Measurements from ENCODE around the gene THSD7B. TPM values are rescaled to one million over a fixed set of nuclear protein-coding genes. Genes with fewer than 3 reads are reported as not detected.
"Not testable (repeated sequence)": the region's sequence is repeated elsewhere in the genome, so short reads cannot be mapped to it uniquely, and the experiment has no call there.

Gene THSD7B
- total RNA-seq, 1 donor from 2014 or later, result 12.0 TPM

- H3K9me3 Mint-ChIP-seq (ENCODE audit: low read depth), result no peaks in the 10 kb centered on the region
- TF ChIP-seq CTCF (IDR thresholded peaks at IDR 0.05; ENCODE audit: unreplicated experiment), result no peak
- no peaks in the 10 kb centered on the region for H3K36me3 Mint-ChIP-seq (ENCODE audit: insufficient read depth)
- no peak overlapping the region for H3K4me3 Mint-ChIP-seq (ENCODE audit: low read depth)
- H3K27ac Mint-ChIP-seq, result no peak overlapping the region
- peaks cover 14% of the 10 kb centered on the region for H3K4me1 Mint-ChIP-seq (ENCODE audit: low read depth)
- DNase-seq (ENCODE audit: low spot score, unreplicated experiment), result no peak
- no peaks in the 10 kb centered on the region for H3K27me3 Mint-ChIP-seq
Observed at GRCh38 chr2:137677466-137677865, 912.1 kb downstream of the THSD7B start.

GRCh38 chr2:137689549-137689948, 924.2 kb downstream of the THSD7B start:
- DNase-seq (ENCODE audit: low spot score, unreplicated experiment), result no peak
- no peak overlapping the region for H3K4me3 Mint-ChIP-seq (ENCODE audit: low read depth)
- no peaks in the 10 kb centered on the region for H3K36me3 Mint-ChIP-seq (ENCODE audit: insufficient read depth)
- peaks cover 2% of the 10 kb centered on the region for H3K9me3 Mint-ChIP-seq (ENCODE audit: low read depth)
- H3K27ac Mint-ChIP-seq, result no peak overlapping the region
- H3K27me3 Mint-ChIP-seq, result peaks cover 2% of the 10 kb centered on the region
- H3K4me1 Mint-ChIP-seq (ENCODE audit: low read depth), result peaks cover 3% of the 10 kb centered on the region
- TF ChIP-seq CTCF (IDR thresholded peaks at IDR 0.05; ENCODE audit: unreplicated experiment), result no peak

- peaks cover 3% of the 10 kb centered on the region for H3K4me1 Mint-ChIP-seq (ENCODE audit: low read depth)
- DNase-seq (ENCODE audit: low spot score, unreplicated experiment), result no peak
Observed at GRCh38 chr2:137693534-137693933, 928.2 kb downstream of the THSD7B start.

GRCh38 chr2:137696916-137697315, 931.6 kb downstream of the THSD7B start:
- no peak overlapping the region for H3K4me3 Mint-ChIP-seq (ENCODE audit: low read depth)
- H3K4me1 Mint-ChIP-seq (ENCODE audit: low read depth), result peaks cover 3% of the 10 kb centered on the region
- no peak for TF ChIP-seq CTCF (IDR thresholded peaks at IDR 0.05; ENCODE audit: unreplicated experiment)
- H3K27ac Mint-ChIP-seq, result no peak overlapping the region
- peaks cover 7% of the 10 kb centered on the region for H3K9me3 Mint-ChIP-seq (ENCODE audit: low read depth)
- no peaks in the 10 kb centered on the region for H3K36me3 Mint-ChIP-seq (ENCODE audit: insufficient read depth)
- H3K27me3 Mint-ChIP-seq, result no peaks in the 10 kb centered on the region
- no peak for DNase-seq (ENCODE audit: low spot score, unreplicated experiment)

More at GRCh38 chr2:137693534-137693933, 928.2 kb downstream of the THSD7B start:
- H3K36me3 Mint-ChIP-seq (ENCODE audit: insufficient read depth), result no peaks in the 10 kb centered on the region
- no peak overlapping the region for H3K27ac Mint-ChIP-seq
- no peak for TF ChIP-seq CTCF (IDR thresholded peaks at IDR 0.05; ENCODE audit: unreplicated experiment)
- no peaks in the 10 kb centered on the region for H3K27me3 Mint-ChIP-seq
- H3K9me3 Mint-ChIP-seq (ENCODE audit: low read depth), result peaks cover 2% of the 10 kb centered on the region
- no peak overlapping the region for H3K4me3 Mint-ChIP-seq (ENCODE audit: low read depth)

- not testable (repeated sequence) for H3K9me3 Mint-ChIP-seq (ENCODE audit: low read depth); H3K27ac Mint-ChIP-seq; H3K36me3 Mint-ChIP-seq (ENCODE audit: insufficient read depth); H3K4me1 Mint-ChIP-seq (ENCODE audit: low read depth); DNase-seq (ENCODE audit: low spot score, unreplicated experiment); H3K4me3 Mint-ChIP-seq (ENCODE audit: low read depth); H3K27me3 Mint-ChIP-seq
Observed at GRCh38 chr2:137700250-137700649, 934.9 kb downstream of the THSD7B start.

GRCh38 chr2:137700681-137701080, 935.3 kb downstream of the THSD7B start:
- H3K27ac Mint-ChIP-seq, result no peak overlapping the region
- no peak overlapping the region for H3K4me3 Mint-ChIP-seq (ENCODE audit: low read depth)
- DNase-seq (ENCODE audit: low spot score, unreplicated experiment), result no peak
- no peak for TF ChIP-seq CTCF (IDR thresholded peaks at IDR 0.05; ENCODE audit: unreplicated experiment)
- peaks cover 7% of the 10 kb centered on the region for H3K9me3 Mint-ChIP-seq (ENCODE audit: low read depth)
- no peaks in the 10 kb centered on the region for H3K27me3 Mint-ChIP-seq
- H3K36me3 Mint-ChIP-seq (ENCODE audit: insufficient read depth), result no peaks in the 10 kb centered on the region
- no peaks in the 10 kb centered on the region for H3K4me1 Mint-ChIP-seq (ENCODE audit: low read depth)

Data from progenitor cell of endocrine pancreas (in vitro differentiated cells).